HCEC 1CT (cell line): ENCODE measurements around the gene QTRT2.
A peak's percentile ranks its signal among the peaks of the same experiment; 100 is the strongest.

Experiments used
- DNase-seq: peaks from one replicate; pipeline ENCODE4 v3.0.0-alpha.2; 2017

Gene QTRT2

GRCh38 chr3:114079761-114080160 lies 23.2 kb downstream of the QTRT2 start:
- no peak for DNase-seq

- DNase-seq = no peak
Observed at GRCh38 chr3:114080201-114080600, 23.7 kb downstream of the QTRT2 start.

- peak; percentile 6 for DNase-seq
Observed at GRCh38 chr3:114081037-114081436, 24.5 kb downstream of the QTRT2 start.

- no peak for DNase-seq
Observed at GRCh38 chr3:114083112-114083511, 26.6 kb downstream of the QTRT2 start.

GRCh38 chr3:114086356-114086755 lies 29.8 kb downstream of the QTRT2 start:
- no peak for DNase-seq

GRCh38 chr3:114089675-114090074 lies 33.1 kb downstream of the QTRT2 start:
- no peak for DNase-seq

GRCh38 chr3:114092151-114093015 lies 35.8 kb downstream of the QTRT2 start:
- no peak for DNase-seq

GRCh38 chr3:114093016-114093380 lies 36.5 kb downstream of the QTRT2 start:
- DNase-seq = no peak

- peak; percentile 71 for DNase-seq
Observed at GRCh38 chr3:114093596-114093995, 37.1 kb downstream of the QTRT2 start.

GRCh38 chr3:114095796-114096195 lies 39.3 kb downstream of the QTRT2 start:
- no peak for DNase-seq

- DNase-seq = no peak
Observed at GRCh38 chr3:114101101-114101500, 44.6 kb downstream of the QTRT2 start.

GRCh38 chr3:114103181-114103580 lies 46.6 kb downstream of the QTRT2 start:
- no peak for DNase-seq

- no peak for DNase-seq
Observed at GRCh38 chr3:114103858-114104257, 47.3 kb downstream of the QTRT2 start.

- peak; percentile 64 for DNase-seq
Observed at GRCh38 chr3:114104414-114104813, 47.9 kb downstream of the QTRT2 start.

- no peak for DNase-seq
Observed at GRCh38 chr3:114108137-114108536, 51.6 kb downstream of the QTRT2 start.

- DNase-seq = no peak
Observed at GRCh38 chr3:114110439-114110838, 53.9 kb downstream of the QTRT2 start.

- no peak for DNase-seq
Observed at GRCh38 chr3:114111060-114111770, 54.7 kb downstream of the QTRT2 start.

GRCh38 chr3:114112696-114113095 lies 56.2 kb downstream of the QTRT2 start:
- DNase-seq = no peak

- DNase-seq = no peak
Observed at GRCh38 chr3:114114719-114115118, 58.2 kb downstream of the QTRT2 start.

GRCh38 chr3:114115143-114115542 lies 58.6 kb downstream of the QTRT2 start:
- DNase-seq = no peak

GRCh38 chr3:114119776-114120175 lies 63.2 kb downstream of the QTRT2 start:
- no peak for DNase-seq

- no peak for DNase-seq
Observed at GRCh38 chr3:114120211-114120610, 63.7 kb downstream of the QTRT2 start.

- DNase-seq = peak; percentile 63
Observed at GRCh38 chr3:114122027-114122709, 65.6 kb downstream of the QTRT2 start.

- no peak for DNase-seq
Observed at GRCh38 chr3:114126461-114126860, 69.9 kb downstream of the QTRT2 start.
